Activated CD8-positive, alpha-beta T cell treated with anti-CD3 and anti-CD28 coated beads for 36 hours (primary cell): ENCODE measurements around the gene HMX2. TPM values are rescaled to one million over a fixed set of nuclear protein-coding genes. Genes with fewer than 3 reads are reported as not detected.

ENCODE experiments used
- ATAC-seq: fragments of 200-7000 bp; cut with Tn5 transposase; one replicate; pipeline ENCODE4 v1.10.0; 2021; ENCODE audit warnings: mild to moderate bottlenecking, moderate library complexity
- CTCF ChIA-PET: fragments of 350-600 bp; sonication (Branson Sonifier 250); formaldehyde crosslinking; loops from one replicate; lab custom pipeline; 2021; ENCODE audit warnings: antibody characterized with exemption; lab: Charles Lee
- POLR2A ChIA-PET: fragments of 350-600 bp; sonication (Branson Sonifier 250); formaldehyde crosslinking; loops from one replicate; lab custom pipeline; 2021; ENCODE audit warnings: antibody characterized with exemption; lab: Charles Lee
- DNase-seq: peaks from one replicate; pipeline ENCODE4 v3.0.0-alpha.2; 2020
- H3K27ac Mint-ChIP-seq: one replicate; pipeline ENCODE4 v1.8.0; 2021; ENCODE audit warnings: mild to moderate bottlenecking, mixed read lengths
- H3K27me3 Mint-ChIP-seq: one replicate; pipeline ENCODE4 v1.8.0; 2021; ENCODE audit warnings: mixed read lengths
- H3K36me3 Mint-ChIP-seq: one replicate; pipeline ENCODE4 v1.8.0; 2021; ENCODE audit warnings: low read depth, mixed read lengths
- H3K4me1 Mint-ChIP-seq: one replicate; pipeline ENCODE4 v1.8.0; 2021; ENCODE audit warnings: low read depth, mixed read lengths
- H3K4me3 Mint-ChIP-seq: one replicate; pipeline ENCODE4 v1.8.0; 2021; ENCODE audit warnings: mild to moderate bottlenecking, moderate library complexity, mixed read lengths
- H3K9me3 Mint-ChIP-seq: one replicate; pipeline ENCODE4 v1.8.0; 2021; ENCODE audit warnings: mixed read lengths
- intact Hi-C: fragments of 100-400 bp; cut with micrococcal nuclease; formaldehyde crosslinking; loops from one replicate; pipeline ENCODE4 v1.10.0; 2022
- total RNA-seq, 2 experiments: library from RNA; stranded (reverse); gene quantifications; one replicate each; pipeline ENCODE4 v1.2.3, GENCODE V29; 2021
- TF ChIP-seq, protein P1 (sequence below): fragments of 200-600 bp; IDR thresholded peaks from one replicate; pipeline ENCODE4 v1.8.0; 2022; ENCODE audit warnings: antibody characterized with exemption, mild to moderate bottlenecking

Gene HMX2
- total RNA-seq, 2 experiments from 2014 or later = 0.43 to 0.90 TPM

DNA sequence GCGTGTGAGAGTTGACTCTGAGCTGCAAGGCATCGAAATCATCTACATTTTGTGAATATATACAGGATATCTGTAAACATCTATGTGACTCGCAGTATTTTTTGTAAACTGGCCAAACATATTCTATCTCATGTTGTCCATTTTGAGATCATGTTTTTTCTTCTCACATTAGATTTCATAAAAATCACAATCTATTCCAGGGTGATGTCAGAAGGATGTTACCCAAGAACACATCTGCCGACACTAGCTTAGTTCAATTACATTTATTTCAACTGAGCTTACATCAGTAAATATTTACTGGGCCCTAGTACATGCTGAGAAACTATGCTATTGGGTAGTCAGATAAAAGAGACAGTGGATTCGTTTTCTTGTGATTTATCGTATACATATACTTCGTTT lies 3.8 kb downstream of the HMX2 start:
- ChIA-PET POLR2A (interaction anchor here (0.7 to 1.0 kb wide), 2 partner anchors 13 to 20 kb away, joined by 3 to 4 read pairs; no protein-coding TSS in a partner anchor), CTCF (interaction anchor here (1.8 to 5.6 kb wide), 2 partner anchors 12 to 18 kb away, joined by 5 to 24 read pairs; no protein-coding TSS in a partner anchor)
- Mint-ChIP-seq H3K36me3 (peaks cover 23% of the 10 kb centered on the region), H3K27ac (no peak overlapping the region), H3K4me1 (peaks cover 50% of the 10 kb centered on the region), H3K4me3 (peak overlapping the region; percentile 66), H3K9me3 (peaks cover 1% of the 10 kb centered on the region), H3K27me3 (peaks cover 29% of the 10 kb centered on the region)
- DNase-seq = no peak
- intact Hi-C loops = loop anchor here (2.0 to 10.0 kb wide), 2 partner anchors 17 to 777 kb away; partner anchors contain the start of genes HMX3 and PLEKHA1
- TF ChIP-seq, protein P1, sequence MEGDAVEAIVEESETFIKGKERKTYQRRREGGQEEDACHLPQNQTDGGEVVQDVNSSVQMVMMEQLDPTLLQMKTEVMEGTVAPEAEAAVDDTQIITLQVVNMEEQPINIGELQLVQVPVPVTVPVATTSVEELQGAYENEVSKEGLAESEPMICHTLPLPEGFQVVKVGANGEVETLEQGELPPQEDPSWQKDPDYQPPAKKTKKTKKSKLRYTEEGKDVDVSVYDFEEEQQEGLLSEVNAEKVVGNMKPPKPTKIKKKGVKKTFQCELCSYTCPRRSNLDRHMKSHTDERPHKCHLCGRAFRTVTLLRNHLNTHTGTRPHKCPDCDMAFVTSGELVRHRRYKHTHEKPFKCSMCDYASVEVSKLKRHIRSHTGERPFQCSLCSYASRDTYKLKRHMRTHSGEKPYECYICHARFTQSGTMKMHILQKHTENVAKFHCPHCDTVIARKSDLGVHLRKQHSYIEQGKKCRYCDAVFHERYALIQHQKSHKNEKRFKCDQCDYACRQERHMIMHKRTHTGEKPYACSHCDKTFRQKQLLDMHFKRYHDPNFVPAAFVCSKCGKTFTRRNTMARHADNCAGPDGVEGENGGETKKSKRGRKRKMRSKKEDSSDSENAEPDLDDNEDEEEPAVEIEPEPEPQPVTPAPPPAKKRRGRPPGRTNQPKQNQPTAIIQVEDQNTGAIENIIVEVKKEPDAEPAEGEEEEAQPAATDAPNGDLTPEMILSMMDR = no peak
- no peak for ATAC-seq

DNA sequence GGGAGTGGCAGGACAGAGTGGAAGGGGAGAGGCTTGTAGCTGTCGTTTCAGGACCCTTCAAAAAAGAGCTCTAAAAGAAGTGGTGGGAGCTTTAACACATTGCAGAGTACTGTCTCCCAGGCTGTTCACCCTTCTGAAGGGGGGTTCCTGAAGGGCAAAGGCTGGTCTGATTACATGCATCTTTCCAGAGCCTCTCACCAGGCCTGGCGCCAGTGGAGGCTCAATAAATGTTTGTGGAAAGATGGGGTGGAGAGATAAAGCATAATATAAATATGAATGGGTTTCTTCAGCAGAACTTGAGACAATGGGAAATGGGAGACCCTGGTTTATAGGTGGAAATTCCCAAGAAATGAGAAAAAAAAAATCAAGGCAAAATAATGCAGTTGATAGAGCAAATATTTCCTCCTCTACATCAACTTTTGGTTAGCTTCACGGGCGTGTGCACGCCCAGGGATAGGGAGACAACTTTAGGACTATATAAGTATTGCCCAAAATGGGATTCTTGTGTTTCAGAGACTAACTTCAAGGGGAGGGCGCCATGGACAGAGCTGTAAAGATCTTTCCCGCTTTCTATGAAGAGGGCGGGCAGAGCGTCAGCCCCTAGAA lies 5.7 kb downstream of the HMX2 start:
- ChIA-PET CTCF (interaction anchor here (1.2 to 1.6 kb wide), 3 partner anchors 9 to 32 kb away, joined by 3 to 8 read pairs (median 6); no protein-coding TSS in a partner anchor), POLR2A (interaction anchor here (0.6 to 1.7 kb wide), 4 partner anchors 12 to 20 kb away, joined by 3 to 8 read pairs (median 4); no protein-coding TSS in a partner anchor)
- Mint-ChIP-seq H3K36me3 (peaks cover 41% of the 10 kb centered on the region), H3K27ac (peak overlapping the region; percentile 100), H3K9me3 (peaks cover 1% of the 10 kb centered on the region), H3K4me3 (peak overlapping the region; percentile 93), H3K4me1 (peaks cover 59% of the 10 kb centered on the region), H3K27me3 (peaks cover 20% of the 10 kb centered on the region)
- no peak for ATAC-seq
- no peak for DNase-seq
- TF ChIP-seq, protein P1 = no peak
- intact Hi-C loops = loop anchor here (10.0 kb wide), 1 partner anchor 779 kb away; the partner anchor contains the start of gene PLEKHA1

DNA sequence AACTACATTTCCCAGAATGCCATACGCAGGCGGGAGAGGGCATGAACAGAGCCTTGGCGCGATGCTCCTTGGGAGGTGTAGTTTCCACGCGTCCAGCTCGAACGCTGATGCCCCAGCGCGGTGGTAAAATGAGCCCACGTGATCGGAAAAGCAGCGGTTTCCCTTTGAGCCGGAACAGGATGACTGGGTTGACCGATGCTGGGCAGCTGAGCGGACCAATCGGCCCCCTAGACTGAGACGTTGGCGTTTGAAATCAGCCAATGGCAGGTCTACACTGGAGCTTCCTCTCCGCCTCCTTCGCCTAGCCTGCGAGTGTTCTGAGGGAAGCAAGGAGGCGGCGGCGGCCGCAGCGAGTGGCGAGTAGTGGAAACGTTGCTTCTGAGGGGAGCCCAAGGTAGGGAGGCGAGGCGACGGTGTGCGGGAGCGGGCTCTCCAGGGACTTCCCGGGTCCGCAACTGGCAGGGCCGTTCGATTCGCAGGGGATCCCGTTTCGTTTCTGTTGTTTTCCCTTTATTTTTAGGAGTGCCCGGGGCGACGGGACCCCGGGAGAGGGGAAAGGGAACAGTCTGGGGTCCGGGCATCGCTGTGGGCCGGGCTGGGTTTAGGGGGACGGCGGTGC lies 6.3 kb downstream of the HMX2 start, which contains the start of gene BUB3:
BUB3 (plus strand) TSS at position 311 of the 619 bp plus-strand sequence. CDS start 516 bp downstream, outside the sequence.
- Mint-ChIP-seq H3K36me3 (peaks cover 46% of the 10 kb centered on the region), H3K4me1 (peaks cover 60% of the 10 kb centered on the region), H3K27me3 (peaks cover 14% of the 10 kb centered on the region), H3K27ac (peak within 1 kb of the TSS; percentile 100), H3K9me3 (peaks cover 1% of the 10 kb centered on the region), H3K4me3 (peak within 1 kb of the TSS; percentile 93)
- intact Hi-C loops = loop anchor here (10.0 kb wide), 1 partner anchor 779 kb away; the partner anchor contains the start of gene PLEKHA1
- CTCF ChIA-PET = interaction anchor here (1.2 to 1.6 kb wide), 3 partner anchors 9 to 31 kb away, joined by 3 to 8 read pairs (median 6); no protein-coding TSS in a partner anchor
- TF ChIP-seq, protein P1 = no peak
- POLR2A ChIA-PET = interaction anchor here (0.6 to 1.7 kb wide), 4 partner anchors 13 to 21 kb away, joined by 3 to 8 read pairs (median 4); no protein-coding TSS in a partner anchor
- peak; percentile 98 for DNase-seq
- peak; percentile 89 for ATAC-seq

DNA sequence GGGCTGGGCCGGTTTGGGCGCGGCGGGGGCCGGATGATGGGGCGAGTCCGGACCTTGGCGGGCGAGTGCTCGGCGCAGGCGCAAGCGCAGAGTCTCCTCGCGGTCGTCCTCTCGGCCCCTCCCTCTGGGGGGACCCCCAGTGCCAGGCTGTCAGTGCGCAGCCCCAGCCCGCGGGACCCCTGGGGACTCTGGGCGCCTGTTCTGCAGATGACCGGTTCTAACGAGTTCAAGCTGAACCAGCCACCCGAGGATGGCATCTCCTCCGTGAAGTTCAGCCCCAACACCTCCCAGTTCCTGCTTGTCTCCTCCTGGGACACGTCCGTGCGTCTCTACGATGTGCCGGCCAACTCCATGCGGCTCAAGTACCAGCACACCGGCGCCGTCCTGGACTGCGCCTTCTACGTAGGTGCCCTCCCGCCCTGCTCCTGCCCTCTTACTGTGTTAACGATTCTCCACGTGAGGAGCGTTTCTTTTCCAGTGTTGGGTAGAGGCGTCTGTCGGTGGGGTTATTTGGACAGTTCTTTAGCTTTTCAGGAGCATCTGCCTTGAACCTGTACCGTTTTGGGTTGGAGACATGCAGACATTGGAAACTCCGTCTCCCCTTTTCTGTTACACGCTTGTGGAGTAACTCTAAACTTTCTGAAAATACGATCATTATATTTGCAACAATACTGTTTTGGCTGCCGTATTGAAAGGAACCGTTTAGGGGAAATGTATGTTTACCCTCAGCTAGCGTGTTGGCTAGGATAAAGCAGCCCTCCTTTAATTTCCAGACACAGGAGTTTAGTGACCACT lies 7.0 kb downstream of the HMX2 start:
- Mint-ChIP-seq H3K36me3 (peaks cover 50% of the 10 kb centered on the region), H3K27ac (peak overlapping the region; percentile 100), H3K9me3 (peaks cover 1% of the 10 kb centered on the region), H3K27me3 (peaks cover 14% of the 10 kb centered on the region), H3K4me3 (peak overlapping the region; percentile 93), H3K4me1 (peaks cover 67% of the 10 kb centered on the region)
- intact Hi-C loops = loop anchor here (10.0 kb wide), 1 partner anchor 780 kb away; the partner anchor contains the start of gene PLEKHA1
- TF ChIP-seq, protein P1 = no peak
- peak; percentile 61 for DNase-seq
- ChIA-PET POLR2A (interaction anchor here (1.4 to 1.7 kb wide), 2 partner anchors 12 to 14 kb away, joined by 3 to 8 read pairs; no protein-coding TSS in a partner anchor), CTCF (no interaction called here)
- peak; percentile 40 for ATAC-seq
